GM21390 (cell line): Measurements from ENCODE around the gene IMMP2L.
"Not testable (repeated sequence)": the region's sequence is repeated elsewhere in the genome, so short reads cannot be mapped to it uniquely, and the experiment has no call there.

Experiments
- ATAC-seq: cut with Tn5 transposase; IDR thresholded peaks from one replicate; pipeline ENCODE4 v1.9.1; 2021; ENCODE audit not compliant: unreplicated experiment

The IMMP2L gene

DNA sequence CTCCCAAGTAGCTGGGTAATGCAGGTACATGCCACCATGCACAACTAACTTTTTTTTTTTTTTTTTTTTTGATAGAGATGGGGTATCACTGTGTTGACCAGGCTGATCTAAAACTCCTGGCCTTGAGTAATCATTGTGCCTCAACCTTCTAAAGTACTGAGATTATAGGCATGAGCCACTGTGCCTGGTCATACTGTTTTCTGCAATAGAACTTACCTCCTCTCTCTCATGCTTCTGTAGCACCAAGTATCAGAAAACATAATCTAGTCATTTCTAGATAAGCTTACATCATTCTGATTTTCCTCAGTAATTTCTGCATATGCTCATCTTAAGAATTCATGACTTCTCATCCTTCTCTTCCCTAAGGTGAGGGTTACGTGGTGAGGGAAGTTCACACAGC, 210.0 kb downstream of the IMMP2L start:
- no peak for ATAC-seq

DNA sequence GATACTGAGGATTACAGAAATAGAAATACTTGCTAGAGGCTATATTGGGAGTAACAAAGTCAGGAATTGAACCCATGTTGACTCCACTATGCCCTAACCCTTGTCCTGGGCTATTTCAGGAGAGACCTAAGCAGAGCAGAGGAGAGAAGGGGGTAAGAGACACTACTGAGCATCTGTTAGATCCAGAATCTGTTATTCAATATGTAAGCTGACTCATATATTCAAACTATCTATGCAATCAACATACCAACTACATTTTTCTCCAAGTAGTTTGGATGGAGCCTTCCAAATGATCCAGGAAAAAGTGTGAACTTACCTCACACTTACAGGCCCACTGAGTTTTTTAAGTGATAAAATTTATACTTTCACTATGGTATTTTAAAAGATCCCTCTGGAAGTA, 216.1 kb downstream of the IMMP2L start:
- no peak for ATAC-seq

DNA sequence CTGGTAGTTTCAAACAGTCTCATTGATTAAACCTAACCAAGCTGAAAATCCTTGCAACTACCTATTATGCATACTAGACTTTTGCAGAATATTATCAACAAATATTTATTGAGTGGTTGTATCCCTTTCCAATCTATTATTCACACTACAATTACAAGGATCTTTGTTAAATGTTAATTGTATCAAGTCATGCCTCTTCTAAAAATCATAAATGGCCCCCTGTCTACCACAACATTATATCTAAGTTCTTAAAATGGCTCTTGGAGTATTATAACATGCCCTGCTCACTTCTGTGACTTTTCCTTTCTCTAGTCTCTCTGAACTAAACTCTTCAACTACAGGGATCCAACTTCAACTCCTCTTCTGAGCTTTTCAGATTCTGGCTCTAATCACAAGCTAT, 219.3 kb downstream of the IMMP2L start:
- no peak for ATAC-seq

- ATAC-seq: no peak
Observed at GRCh38 chr7:111339006-111339405, 223.3 kb downstream of the IMMP2L start.

GRCh38 chr7:111333010-111333409, 229.3 kb downstream of the IMMP2L start:
- ATAC-seq: no peak

GRCh38 chr7:111330235-111330523, 232.1 kb downstream of the IMMP2L start:
- no peak for ATAC-seq

- peak; percentile 80 for ATAC-seq
Observed at GRCh38 chr7:111329367-111330234, 232.7 kb downstream of the IMMP2L start.

- ATAC-seq: no peak
Observed at GRCh38 chr7:111328487-111328886, 233.8 kb downstream of the IMMP2L start.

DNA sequence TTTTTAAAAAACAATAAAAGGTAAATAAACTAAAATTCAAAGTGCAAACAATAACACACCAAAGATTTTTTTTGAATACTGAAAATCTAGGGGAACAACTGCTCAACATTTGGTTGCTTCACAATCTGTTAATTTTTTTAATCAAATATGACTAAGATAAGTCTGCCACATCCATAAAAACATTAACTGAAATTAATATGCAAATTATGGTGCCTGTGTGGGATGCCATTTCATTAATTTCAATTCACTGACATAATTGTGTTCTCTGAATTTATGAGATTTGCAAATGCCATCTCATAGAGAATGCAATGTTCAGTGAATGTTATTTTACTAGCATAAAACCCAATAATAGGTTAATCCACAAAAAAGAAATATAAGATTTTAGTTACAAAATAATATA, 237.5 kb downstream of the IMMP2L start:
- ATAC-seq: no peak

DNA sequence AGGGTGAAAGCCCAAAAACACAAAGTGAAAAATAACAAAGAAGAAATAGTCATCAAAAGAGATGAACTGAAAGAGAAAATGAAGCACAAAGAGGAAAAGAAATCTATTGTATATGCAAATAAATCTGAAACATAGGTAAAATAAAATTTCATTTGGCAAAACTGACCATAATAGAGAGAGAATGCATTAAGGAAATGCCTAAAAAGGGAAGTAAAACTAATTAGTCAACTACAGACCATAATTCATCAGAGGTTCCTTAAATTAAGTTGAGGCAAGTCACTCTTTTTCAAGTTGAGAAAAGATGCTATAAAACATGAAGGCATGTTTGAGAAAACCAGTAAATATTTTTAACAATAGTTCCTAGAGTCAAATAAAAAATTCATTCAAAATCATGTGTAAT, 238.1 kb downstream of the IMMP2L start:
- ATAC-seq: peak; percentile 71

DNA sequence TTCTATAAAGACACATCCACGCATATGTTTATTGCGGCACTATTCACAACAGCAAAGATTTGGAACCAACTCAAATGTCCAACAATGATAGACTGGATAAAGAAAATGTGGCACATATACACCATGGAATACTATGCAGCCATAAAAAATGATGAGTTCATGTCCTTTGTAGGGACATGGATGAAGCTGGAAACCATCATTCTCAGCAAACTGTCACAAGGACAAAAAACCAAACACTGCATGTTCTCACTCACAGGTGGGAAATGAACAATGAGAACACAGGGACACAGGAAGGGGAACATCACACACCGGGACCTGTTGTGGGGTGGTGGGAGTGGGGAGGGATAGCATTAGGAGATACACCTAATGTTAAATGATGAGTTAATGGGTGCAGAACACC, 238.6 kb downstream of the IMMP2L start:
- not testable (repeated sequence) for ATAC-seq

DNA sequence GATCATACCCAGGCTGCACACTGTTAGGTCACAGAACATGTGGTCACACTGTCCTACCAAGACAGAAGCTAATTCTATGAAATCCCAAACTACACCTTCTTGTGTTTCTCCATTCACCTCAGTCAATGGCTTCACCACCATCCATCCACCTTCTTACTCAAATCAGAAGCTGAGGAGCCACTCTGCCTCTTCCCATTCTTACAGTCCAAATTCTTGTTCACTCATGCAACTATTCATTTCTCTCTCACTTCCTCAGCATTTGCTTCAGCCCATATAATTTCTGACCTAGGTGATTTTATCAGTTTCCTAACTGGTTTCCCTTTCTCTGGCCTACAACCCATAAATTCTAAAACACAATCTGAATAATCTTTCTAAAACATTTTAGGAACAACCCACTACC, 242.2 kb downstream of the IMMP2L start:
- ATAC-seq: no peak

GRCh38 chr7:111312966-111313365, 249.3 kb downstream of the IMMP2L start:
- ATAC-seq: no peak

- ATAC-seq: no peak
Observed at GRCh38 chr7:111308691-111309090, 253.6 kb downstream of the IMMP2L start.

- no peak for ATAC-seq
Observed at GRCh38 chr7:111301891-111302290, 260.4 kb downstream of the IMMP2L start.

DNA sequence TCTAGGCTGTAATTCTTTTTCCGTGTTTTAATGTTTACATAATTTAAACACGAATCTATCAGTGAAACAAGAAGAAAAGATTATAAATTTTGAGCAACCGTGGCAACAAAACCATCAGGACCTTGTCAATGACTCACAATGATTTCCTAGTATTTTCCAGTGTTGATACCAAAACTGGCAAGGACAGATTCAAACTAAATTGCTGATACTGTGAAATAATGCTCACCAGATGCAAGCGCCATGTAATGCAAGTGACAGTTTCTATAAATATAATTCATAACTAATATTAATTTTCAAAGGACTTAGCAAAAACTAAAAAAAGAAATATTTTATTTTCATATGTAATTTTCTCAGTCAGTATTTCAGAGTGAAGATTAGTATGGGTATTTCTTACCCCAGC, 267.8 kb downstream of the IMMP2L start:
- no peak for ATAC-seq

DNA sequence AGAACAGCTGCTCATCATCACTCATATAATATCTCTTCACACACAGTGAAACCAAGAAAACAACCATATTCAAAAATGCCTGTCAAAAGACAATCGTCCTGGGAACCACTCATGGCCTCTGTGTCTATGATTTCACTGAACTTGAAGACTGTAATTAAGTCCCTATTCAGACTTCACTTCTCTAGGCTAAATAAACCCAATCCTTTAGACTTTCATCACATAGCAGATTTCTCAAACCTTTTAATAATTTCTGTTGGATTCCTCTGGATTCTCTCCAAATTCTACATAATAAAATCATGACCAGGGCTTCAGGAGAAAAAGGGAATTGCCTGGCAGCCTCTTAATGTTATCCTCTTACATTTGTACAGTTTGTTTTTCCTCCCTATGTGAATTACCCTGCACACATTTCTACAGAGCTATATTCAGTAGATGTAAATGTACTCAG, 270.2 kb downstream of the IMMP2L start:
- no peak for ATAC-seq

- ATAC-seq: no peak
Observed at GRCh38 chr7:111290982-111291381, 271.3 kb downstream of the IMMP2L start.

- ATAC-seq: no peak
Observed at GRCh38 chr7:111290419-111290818, 271.9 kb downstream of the IMMP2L start.

DNA sequence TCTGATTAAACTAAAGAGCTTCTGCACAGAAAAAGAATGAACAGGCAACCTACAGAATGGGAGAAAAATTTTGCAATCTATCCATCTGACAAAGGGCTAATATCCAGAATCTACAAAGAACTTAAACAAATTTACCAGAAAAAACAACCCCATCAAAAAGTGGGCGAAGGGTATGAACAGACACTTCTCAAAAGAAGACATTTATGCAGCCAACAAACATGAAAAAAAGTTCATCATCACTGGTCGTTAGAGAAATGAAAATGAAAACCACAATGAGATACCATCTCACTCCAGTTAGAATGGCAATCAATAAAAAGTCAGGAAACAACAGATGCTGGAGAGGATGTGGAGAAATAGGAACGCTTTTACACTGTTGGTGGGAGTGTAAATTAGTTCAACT, 273.9 kb downstream of the IMMP2L start:
- not testable (repeated sequence) for ATAC-seq

DNA sequence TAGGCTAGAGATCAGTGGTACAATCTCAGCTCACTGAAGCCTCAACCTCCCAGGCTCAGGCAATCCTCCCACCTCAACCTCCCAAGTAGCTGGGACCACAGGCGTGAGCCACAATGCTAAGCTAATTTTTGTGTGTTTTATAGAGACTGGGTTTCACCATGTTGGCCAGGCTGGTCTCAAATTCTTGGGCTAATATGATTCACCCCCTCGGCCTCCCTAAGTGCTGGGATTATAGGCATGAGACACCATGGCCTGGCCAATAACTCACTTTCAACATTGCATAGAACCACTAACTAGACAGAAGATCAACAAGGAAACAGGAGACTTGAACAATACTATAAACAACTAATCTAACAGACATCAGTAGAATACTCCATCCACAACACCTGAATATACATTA, 279.7 kb downstream of the IMMP2L start:
- no peak for ATAC-seq

GRCh38 chr7:111274857-111275256, 287.4 kb downstream of the IMMP2L start:
- no peak for ATAC-seq

DNA sequence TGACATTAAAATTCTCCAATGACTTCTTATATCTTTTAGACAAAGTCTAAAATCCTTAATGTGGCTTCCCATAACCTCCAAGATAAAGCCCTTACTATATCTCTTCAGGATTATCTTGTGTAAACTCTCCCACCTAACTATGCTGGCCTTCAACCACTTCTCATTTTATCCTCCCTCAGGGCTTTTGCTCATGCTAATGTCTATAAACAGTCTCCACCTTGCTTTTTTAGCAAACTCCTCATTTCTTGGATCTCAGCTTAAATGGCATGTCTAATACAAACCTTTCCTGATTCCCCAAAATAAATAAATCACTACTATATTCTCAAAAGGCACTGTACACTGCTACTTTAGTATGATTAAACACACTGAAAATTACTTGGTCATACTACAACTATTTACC, 290.2 kb downstream of the IMMP2L start:
- ATAC-seq: no peak
